SU-DHL-6 (cell line): ENCODE results near the gene BANP.

Experiments used
- H2AFZ ChIP-seq: fragments of 200-600 bp; sonication (generic); 2 replicates; pipeline ENCODE4 v1.6.1; 2014; ENCODE audit warnings: low read depth, mild to moderate bottlenecking, moderate library complexity, mixed read lengths, antibody characterized with exemption, low read length; ENCODE audit not compliant: severe bottlenecking
- H3F3A ChIP-seq: fragments of 200-600 bp; shearing (Covaris generic); 2 replicates; pipeline ENCODE4 v1.6.0; 2016; ENCODE audit warnings: antibody characterized with exemption, mild to moderate bottlenecking; ENCODE audit not compliant: insufficient read depth
- H3K27ac ChIP-seq: fragments of 200-600 bp; sonication (generic); 2 replicates; pipeline ENCODE4 v1.5.1; 2016; ENCODE audit warnings: low read depth, mild to moderate bottlenecking, low read length, moderate library complexity, mixed read lengths
- H3K27me3 ChIP-seq: fragments of 200-600 bp; sonication (generic), shearing (Covaris generic); 2 replicates; pipeline ENCODE4 v1.6.0; 2014; ENCODE audit warnings: mild to moderate bottlenecking, low read length
- H3K36me3 ChIP-seq: fragments of 200-600 bp; sonication (generic); 2 replicates; pipeline ENCODE4 v1.6.1; 2014; ENCODE audit warnings: mild to moderate bottlenecking, low read length, mixed read lengths
- H3K4me2 ChIP-seq: fragments of 300-600, 200-600 bp; shearing (Covaris generic), sonication (generic); 2 replicates; pipeline ENCODE4 v1.6.0; 2014; ENCODE audit warnings: low read length, low read depth, mild to moderate bottlenecking; ENCODE audit not compliant: poor library complexity, severe bottlenecking
- H3K4me3 ChIP-seq: fragments of 200-600 bp; sonication (generic); 2 replicates; pipeline ENCODE4 v1.5.1; 2014; ENCODE audit warnings: antibody characterized with exemption, low read length, mild to moderate bottlenecking, mixed read lengths; ENCODE audit not compliant: insufficient read depth, poor library complexity, severe bottlenecking
- H3K79me2 ChIP-seq: fragments of 200-600 bp; sonication (generic); 2 replicates; pipeline ENCODE4 v1.6.1; 2014; ENCODE audit warnings: mild to moderate bottlenecking, low read length, moderate library complexity; ENCODE audit not compliant: insufficient read depth
- H3K9ac ChIP-seq: fragments of 200-600 bp; sonication (generic); 2 replicates; pipeline ENCODE4 v1.7.0; 2014; ENCODE audit warnings: mild to moderate bottlenecking, low read length
- H3K9me2 ChIP-seq: fragments of 200-600 bp; sonication (generic); replicated peaks from 2 replicates; pipeline ENCODE4 v1.6.1; 2014; ENCODE audit warnings: low read length; ENCODE audit not compliant: insufficient read depth
- H3K9me3 ChIP-seq: fragments of 200-600 bp; sonication (generic); 2 replicates; pipeline ENCODE4 v1.6.1; 2014; ENCODE audit warnings: low read length, mixed read lengths; ENCODE audit not compliant: insufficient read depth
- H4K20me1 ChIP-seq: fragments of 200-600 bp; sonication (generic); 2 replicates; pipeline ENCODE4 v1.6.1; 2014; ENCODE audit warnings: low read depth, mild to moderate bottlenecking, antibody characterized with exemption, low read length, moderate library complexity, mixed read lengths
- EZH2phosphoT487 ChIP-seq: fragments of 200-600 bp; sonication (generic), shearing (Covaris generic); conservative IDR thresholded peaks from 2 replicates; pipeline ENCODE4 v1.6.1; 2018; ENCODE audit warnings: mild to moderate bottlenecking, antibody characterized with exemption, low read length, moderate library complexity, mixed read lengths
- TF ChIP-seq, protein P1 (sequence below): fragments of 200-600 bp; sonication (generic); IDR thresholded peaks from one replicate; pipeline ENCODE4 v1.5.1; 2017; ENCODE audit warnings: antibody characterized with exemption, mild to moderate bottlenecking, low read length, moderate library complexity; ENCODE audit not compliant: insufficient read depth, poor library complexity, severe bottlenecking

The BANP gene

DNA sequence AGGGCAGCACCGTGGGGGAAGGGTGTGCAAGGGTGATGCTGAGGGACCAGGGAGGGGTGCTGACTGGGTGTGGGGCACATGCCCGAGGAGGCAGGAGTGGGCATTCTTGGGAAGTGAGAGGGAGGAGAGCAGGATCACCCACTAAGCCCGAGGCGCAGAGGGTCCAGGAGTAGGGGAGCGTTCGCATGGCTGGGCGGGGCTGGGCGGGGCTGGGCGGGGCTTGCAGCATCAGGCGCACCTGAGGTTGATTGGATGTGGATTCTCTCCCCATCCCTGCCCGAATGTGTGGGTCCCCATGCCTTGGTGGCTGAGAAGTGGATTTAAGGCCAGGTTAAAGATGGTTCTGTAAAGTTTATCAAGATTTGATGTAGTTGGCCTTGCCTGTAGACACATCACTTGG is 14.2 kb downstream of the BANP start:
- Histone ChIP-seq H3K4me3 (no peak overlapping the region), H3K9ac (no peak overlapping the region), H2AFZ (no peak overlapping the region), H4K20me1 (no peaks in the 10 kb centered on the region; the same call in 1 of the 2 replicates), H3K79me2 (peaks cover 83% of the 10 kb centered on the region), H3K27me3 (no peaks in the 10 kb centered on the region), H3K4me2 (no peak overlapping the region), H3K27ac (no peak overlapping the region), H3K9me2 (no peaks in the 10 kb centered on the region), H3K9me3 (no peaks in the 10 kb centered on the region), H3F3A (no peaks in the 10 kb centered on the region), H3K36me3 (no peaks in the 10 kb centered on the region)
- TF ChIP-seq, protein P1, sequence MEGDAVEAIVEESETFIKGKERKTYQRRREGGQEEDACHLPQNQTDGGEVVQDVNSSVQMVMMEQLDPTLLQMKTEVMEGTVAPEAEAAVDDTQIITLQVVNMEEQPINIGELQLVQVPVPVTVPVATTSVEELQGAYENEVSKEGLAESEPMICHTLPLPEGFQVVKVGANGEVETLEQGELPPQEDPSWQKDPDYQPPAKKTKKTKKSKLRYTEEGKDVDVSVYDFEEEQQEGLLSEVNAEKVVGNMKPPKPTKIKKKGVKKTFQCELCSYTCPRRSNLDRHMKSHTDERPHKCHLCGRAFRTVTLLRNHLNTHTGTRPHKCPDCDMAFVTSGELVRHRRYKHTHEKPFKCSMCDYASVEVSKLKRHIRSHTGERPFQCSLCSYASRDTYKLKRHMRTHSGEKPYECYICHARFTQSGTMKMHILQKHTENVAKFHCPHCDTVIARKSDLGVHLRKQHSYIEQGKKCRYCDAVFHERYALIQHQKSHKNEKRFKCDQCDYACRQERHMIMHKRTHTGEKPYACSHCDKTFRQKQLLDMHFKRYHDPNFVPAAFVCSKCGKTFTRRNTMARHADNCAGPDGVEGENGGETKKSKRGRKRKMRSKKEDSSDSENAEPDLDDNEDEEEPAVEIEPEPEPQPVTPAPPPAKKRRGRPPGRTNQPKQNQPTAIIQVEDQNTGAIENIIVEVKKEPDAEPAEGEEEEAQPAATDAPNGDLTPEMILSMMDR = no peak
- no peak for TF ChIP-seq EZH2phosphoT487

DNA sequence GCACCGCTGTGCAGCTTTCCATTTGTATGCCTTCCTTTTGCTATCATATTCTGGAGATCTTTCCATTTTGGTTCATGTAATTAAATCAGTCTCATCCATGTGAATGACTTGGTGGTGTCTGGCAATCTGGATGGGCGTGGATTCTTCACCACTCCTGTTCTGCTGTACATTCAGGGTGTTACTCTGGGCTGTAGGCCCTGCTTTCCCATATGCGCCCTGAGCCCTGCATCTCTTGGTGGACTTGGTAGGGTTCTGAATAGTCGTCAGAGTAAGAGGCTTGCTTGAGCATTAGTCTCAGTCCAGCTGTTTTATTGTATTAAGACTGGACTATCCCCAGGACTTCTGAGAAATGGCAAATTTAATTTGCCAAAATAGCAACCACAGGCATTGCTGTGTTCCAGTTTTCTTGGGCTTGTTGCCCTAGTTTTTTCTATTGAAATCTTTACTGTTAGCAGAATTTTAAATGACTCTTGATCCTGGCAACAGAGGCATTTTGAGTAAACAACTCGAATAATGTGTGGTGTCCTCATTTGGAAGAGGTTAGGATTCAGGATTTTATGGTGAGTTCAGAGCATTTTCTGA is 14.9 kb downstream of the BANP start:
- H3K79me2 ChIP-seq = peaks cover 84% of the 10 kb centered on the region
- H2AFZ ChIP-seq = no peak overlapping the region

DNA sequence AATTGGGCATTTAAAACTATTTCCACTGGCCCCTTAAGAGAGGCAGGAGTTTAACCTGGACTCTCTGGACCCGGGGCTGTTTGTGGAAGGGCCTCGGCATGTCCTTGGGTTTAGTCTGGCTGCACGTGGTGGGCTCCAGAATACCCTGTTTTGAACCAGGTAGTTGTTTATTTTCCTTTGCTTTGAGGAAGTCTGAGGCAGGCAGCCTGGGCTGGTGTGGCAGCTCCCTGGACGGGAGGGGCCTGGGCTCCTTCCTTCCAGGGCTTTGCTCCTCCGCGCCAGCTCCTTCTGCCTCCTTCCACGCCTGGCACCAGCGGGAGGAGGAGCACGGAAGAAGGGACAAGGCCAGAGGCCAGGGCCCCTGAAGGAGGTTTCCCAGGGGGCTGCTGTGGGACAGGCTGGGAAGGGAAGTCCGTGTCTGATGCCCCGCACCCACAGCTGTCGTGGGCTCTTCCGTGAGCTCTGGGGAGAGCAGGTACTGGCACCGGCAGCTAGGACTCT is 15.5 kb downstream of the BANP start:
- H4K20me1 ChIP-seq = no peaks in the 10 kb centered on the region; the same call in 1 of the 2 replicates
- H3K4me2 ChIP-seq = no peak overlapping the region
- no peaks in the 10 kb centered on the region for H3K27me3 ChIP-seq
- H2AFZ ChIP-seq = no peak overlapping the region
- H3K9me2 ChIP-seq = no peaks in the 10 kb centered on the region
- H3F3A ChIP-seq = no peaks in the 10 kb centered on the region
- H3K9ac ChIP-seq = no peak overlapping the region
- H3K9me3 ChIP-seq = no peaks in the 10 kb centered on the region; the same call in 1 of the 2 replicates
- peaks cover 3% of the 10 kb centered on the region; the same call in 1 of the 2 replicates for H3K36me3 ChIP-seq
- no peak overlapping the region for H3K27ac ChIP-seq
- no peak overlapping the region for H3K4me3 ChIP-seq
- TF ChIP-seq, protein P1 = no peak
- no peak for TF ChIP-seq EZH2phosphoT487
- peaks cover 84% of the 10 kb centered on the region for H3K79me2 ChIP-seq

More for the DNA sequence above, 14.9 kb downstream of the BANP start:
- Histone ChIP-seq H3K9me2 (no peaks in the 10 kb centered on the region), H3K27me3 (no peaks in the 10 kb centered on the region), H3K4me3 (no peak overlapping the region), H3K9me3 (no peaks in the 10 kb centered on the region), H3K27ac (no peak overlapping the region), H3F3A (no peaks in the 10 kb centered on the region), H3K9ac (no peak overlapping the region), H4K20me1 (no peaks in the 10 kb centered on the region; the same call in 1 of the 2 replicates), H3K4me2 (no peak overlapping the region), H3K36me3 (peaks cover 2% of the 10 kb centered on the region; the same call in 1 of the 2 replicates)
- no peak for TF ChIP-seq EZH2phosphoT487
- TF ChIP-seq, protein P1 = no peak
